Ascending aorta (tissue), 2 donors: Measurements from ENCODE around the gene CPM. TPM values are rescaled to one million over a fixed set of nuclear protein-coding genes. Genes with fewer than 3 reads are reported as not detected.

Experiments used
- DNase-seq, 2 donors: peaks; one replicate each; pipeline ENCODE4 v3.0.0-alpha.2; 2019; ENCODE audit warnings: low spot score in 2 of 2
- H3K27ac ChIP-seq, 2 donors: fragments of 200-600 bp; sonication (generic); one replicate each; pipeline ENCODE4 v1.5.1; 2016 to 2017; ENCODE audit warnings: mild to moderate bottlenecking in 1 of 2
- H3K27me3 ChIP-seq: fragments of 200-600 bp; sonication (generic); one replicate; pipeline ENCODE4 v1.5.1; 2017
- H3K36me3 ChIP-seq, 2 donors: fragments of 200-600 bp; sonication (generic); one replicate each; pipeline ENCODE4 v1.5.1; 2016
- H3K4me1 ChIP-seq, 2 donors: fragments of 200-600 bp; sonication (generic); one replicate each; pipeline ENCODE4 v1.5.1; 2016 to 2017; ENCODE audit warnings: mild to moderate bottlenecking in 1 of 2
- H3K4me3 ChIP-seq, 2 donors: fragments of 200-600 bp; sonication (generic); one replicate each; pipeline ENCODE4 v1.5.1; 2016 to 2017; ENCODE audit warnings: mild to moderate bottlenecking in 1 of 2
- H3K9me3 ChIP-seq, 2 donors: fragments of 200-600 bp; sonication (generic); one replicate each; pipeline ENCODE4 v1.5.1; 2016
- intact Hi-C: fragments of 100-400 bp; cut with DNase I; formaldehyde crosslinking; loops from one replicate; pipeline ENCODE4 v1.15.1; 2023
- total RNA-seq: library from RNA; depleted of rRNA; stranded (reverse); fragments of >200 nt; gene quantifications from one replicate; pipeline ENCODE4 v1.1.0, GENCODE V29; 2016
- TF ChIP-seq, protein P1 (sequence below), 3 experiments: fragments of 200-600 bp in 2 of 3; fragments of 450-650 bp in 1 of 3; sonication (generic) in 2 of 3; IDR thresholded peaks; one replicate each; pipeline ENCODE4 v1.5.1; 2016 to 2019; ENCODE audit warnings: antibody characterized with exemption in 3 of 3, mild to moderate bottlenecking in 1 of 3, moderate library complexity in 1 of 3

CPM gene
- total RNA-seq, 1 donor from 2014 or later: 48.1 TPM

DNA sequence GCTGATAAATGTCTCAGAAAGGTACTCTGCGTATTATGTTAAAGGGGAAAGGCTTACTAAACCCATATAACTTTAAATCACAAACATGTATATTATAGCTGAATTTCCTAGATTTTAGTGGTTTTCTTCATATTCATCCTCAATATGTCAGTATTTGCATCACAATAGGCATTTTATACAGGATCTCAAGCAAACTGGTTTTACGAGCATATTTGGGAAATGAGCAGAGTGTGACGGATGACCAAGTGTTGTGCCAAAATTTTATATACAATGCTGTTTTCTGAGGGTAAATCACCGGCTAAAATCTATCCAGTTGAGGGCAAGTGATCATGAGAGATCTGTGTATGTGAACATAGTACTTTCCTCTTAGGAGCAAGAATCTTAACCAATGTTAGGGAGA, 8.4 kb downstream of the CPM start:
- Histone ChIP-seq H3K9me3 (no peaks in the 10 kb centered on the region), H3K27me3 (no peaks in the 10 kb centered on the region), H3K27ac (no peak overlapping the region), H3K36me3 (no peaks in the 10 kb centered on the region), H3K4me3 (no peak overlapping the region), H3K4me1 (no peaks in the 10 kb centered on the region)
- TF ChIP-seq, protein P1, sequence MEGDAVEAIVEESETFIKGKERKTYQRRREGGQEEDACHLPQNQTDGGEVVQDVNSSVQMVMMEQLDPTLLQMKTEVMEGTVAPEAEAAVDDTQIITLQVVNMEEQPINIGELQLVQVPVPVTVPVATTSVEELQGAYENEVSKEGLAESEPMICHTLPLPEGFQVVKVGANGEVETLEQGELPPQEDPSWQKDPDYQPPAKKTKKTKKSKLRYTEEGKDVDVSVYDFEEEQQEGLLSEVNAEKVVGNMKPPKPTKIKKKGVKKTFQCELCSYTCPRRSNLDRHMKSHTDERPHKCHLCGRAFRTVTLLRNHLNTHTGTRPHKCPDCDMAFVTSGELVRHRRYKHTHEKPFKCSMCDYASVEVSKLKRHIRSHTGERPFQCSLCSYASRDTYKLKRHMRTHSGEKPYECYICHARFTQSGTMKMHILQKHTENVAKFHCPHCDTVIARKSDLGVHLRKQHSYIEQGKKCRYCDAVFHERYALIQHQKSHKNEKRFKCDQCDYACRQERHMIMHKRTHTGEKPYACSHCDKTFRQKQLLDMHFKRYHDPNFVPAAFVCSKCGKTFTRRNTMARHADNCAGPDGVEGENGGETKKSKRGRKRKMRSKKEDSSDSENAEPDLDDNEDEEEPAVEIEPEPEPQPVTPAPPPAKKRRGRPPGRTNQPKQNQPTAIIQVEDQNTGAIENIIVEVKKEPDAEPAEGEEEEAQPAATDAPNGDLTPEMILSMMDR (IDR thresholded peaks at IDR 0.05): no peak
- DNase-seq: no peak
- intact Hi-C loops: no loop called here

DNA sequence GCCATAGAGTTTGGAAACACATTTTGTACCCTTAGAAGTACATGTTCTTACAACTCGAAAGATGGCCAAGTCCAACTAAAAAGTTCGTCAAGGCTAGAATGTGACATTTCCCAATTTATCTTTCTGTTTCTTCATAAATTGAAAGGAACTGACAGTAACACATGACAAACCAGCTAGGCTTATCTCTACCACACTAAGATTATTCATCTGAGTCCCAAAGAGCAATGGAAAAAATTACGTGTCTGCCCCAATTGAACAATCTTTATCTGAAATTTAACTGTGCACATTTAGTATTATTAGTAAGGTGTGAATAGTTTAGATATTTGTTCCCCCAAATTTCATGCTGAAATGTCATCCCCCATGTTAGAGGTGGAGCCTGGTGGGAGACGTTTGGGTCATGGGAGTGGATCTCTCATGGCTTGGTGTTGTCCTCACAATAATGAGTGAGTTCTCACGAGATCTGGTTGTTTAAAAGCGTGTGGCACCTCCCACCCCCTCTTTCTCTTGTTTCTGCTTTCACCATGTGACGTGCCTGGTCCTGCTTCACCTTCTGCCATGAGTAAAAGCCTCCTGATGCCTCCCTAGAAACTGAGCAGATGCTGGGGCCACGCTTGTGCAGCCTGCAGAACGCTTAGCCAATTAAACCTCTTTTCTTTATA, 13.3 kb downstream of the CPM start:
- H3K36me3 ChIP-seq: no peaks in the 10 kb centered on the region
- H3K27me3 ChIP-seq: no peaks in the 10 kb centered on the region
- H3K9me3 ChIP-seq: no peaks in the 10 kb centered on the region
- intact Hi-C loops: no loop called here
- DNase-seq: no peak
- H3K4me3 ChIP-seq: no peak overlapping the region
- no peak overlapping the region for H3K27ac ChIP-seq
- TF ChIP-seq, protein P1 (IDR thresholded peaks at IDR 0.05): no peak
- H3K4me1 ChIP-seq: peaks cover 0 to 2% of the 10 kb centered on the region in 2 donors

DNA sequence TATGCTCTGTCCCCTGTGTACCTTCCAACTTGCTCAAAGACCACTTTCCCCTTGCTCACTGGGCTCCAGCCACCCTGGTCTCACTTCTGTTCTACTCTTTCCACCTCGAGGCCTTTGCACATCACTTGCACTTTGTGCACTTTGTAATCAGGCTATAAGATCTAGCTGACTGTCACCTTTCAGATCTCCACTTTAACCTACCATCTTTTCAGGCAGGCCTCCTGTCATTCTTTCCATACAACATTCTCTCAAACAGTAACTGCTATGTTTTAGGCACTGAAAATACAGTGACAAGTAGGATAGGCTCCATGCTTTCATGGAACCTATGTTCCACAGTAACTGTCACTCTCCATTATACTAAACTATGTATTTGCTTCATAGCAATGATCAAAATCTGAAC, 14.0 kb downstream of the CPM start:
- intact Hi-C loops: no loop called here
- Histone ChIP-seq H3K27me3 (no peaks in the 10 kb centered on the region), H3K36me3 (no peaks in the 10 kb centered on the region), H3K4me3 (no peak overlapping the region), H3K27ac (no peak overlapping the region), H3K9me3 (no peaks in the 10 kb centered on the region), H3K4me1 (peaks cover 0 to 2% of the 10 kb centered on the region in 2 donors)
- TF ChIP-seq, protein P1 (IDR thresholded peaks at IDR 0.05): no peak
- DNase-seq: no peak

DNA sequence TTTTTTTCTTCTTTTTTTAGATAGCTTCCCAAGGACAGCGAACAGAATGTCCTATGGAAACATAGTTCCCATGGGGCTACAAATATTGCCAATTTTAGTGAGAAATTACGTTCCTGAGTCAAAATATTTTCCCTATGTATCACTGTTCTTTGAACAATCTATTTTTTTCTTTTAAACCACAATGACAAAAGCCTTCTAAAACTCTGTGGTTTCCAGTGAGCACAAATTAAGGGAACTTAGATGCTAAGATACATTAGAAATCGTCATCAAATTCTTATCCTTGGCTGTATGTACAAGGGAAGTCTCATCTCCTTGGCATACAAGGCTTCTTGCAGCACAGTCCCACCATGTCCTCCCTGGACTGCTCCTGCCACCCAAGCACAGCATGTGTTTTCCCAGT, 17.9 kb downstream of the CPM start:
- no peaks in the 10 kb centered on the region for H3K36me3 ChIP-seq
- intact Hi-C loops: no loop called here
- DNase-seq: no peak
- H3K4me3 ChIP-seq: no peak overlapping the region
- TF ChIP-seq, protein P1 (IDR thresholded peaks at IDR 0.05): no peak
- no peaks in the 10 kb centered on the region for H3K9me3 ChIP-seq
- no peaks in the 10 kb centered on the region for H3K27me3 ChIP-seq
- H3K4me1 ChIP-seq: peaks cover 0 to 2% of the 10 kb centered on the region in 2 donors
- no peak overlapping the region for H3K27ac ChIP-seq

DNA sequence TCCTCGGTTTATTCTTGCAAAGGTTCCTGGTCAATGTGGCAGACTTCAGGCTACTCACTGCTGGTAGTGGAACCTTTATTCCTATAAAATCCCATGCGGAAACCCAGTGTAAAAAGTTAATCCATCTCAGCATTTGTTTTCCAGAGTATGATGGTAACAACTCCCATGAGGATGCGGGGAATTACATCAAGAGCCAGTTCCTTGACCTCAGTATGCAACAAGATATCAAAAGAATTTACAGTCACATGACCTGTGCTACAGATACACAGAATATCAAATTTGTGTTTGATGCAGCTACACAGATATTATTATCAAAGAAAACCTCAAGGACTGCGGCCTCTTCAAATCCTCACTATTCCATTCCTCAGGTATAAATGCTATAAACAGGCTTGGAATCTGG, 19.3 kb downstream of the CPM start:
- no peaks in the 10 kb centered on the region for H3K36me3 ChIP-seq
- TF ChIP-seq, protein P1 (IDR thresholded peaks at IDR 0.05): no peak
- no peaks in the 10 kb centered on the region for H3K9me3 ChIP-seq
- H3K27ac ChIP-seq: no peak overlapping the region
- DNase-seq: no peak
- H3K4me3 ChIP-seq: no peak overlapping the region
- peaks cover 0 to 2% of the 10 kb centered on the region in 2 donors for H3K4me1 ChIP-seq
- intact Hi-C loops: no loop called here
- H3K27me3 ChIP-seq: no peaks in the 10 kb centered on the region

DNA sequence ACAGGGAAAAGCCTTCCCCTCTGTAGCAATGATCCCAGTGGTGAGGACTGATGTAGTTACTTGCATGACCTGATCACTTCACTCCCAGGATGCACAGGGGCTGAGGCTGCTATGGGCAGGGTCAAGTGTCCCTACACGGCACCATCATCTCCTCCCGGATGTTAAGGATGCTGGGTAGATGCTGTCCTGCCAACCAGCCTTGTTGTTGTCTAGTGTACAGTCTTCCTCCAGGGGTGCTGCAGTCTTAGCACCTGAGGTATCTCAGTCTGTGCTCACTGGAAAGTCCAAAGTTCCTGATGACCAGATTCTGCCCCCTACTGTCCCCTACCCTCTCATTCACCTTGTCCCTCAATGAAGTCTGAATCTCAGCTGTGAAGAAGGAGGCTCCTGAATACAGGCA, 20.1 kb downstream of the CPM start:
- Histone ChIP-seq H3K27ac (no peak overlapping the region), H3K9me3 (no peaks in the 10 kb centered on the region), H3K27me3 (no peaks in the 10 kb centered on the region), H3K4me3 (no peak overlapping the region), H3K36me3 (no peaks in the 10 kb centered on the region), H3K4me1 (peaks cover 0 to 2% of the 10 kb centered on the region in 2 donors)
- intact Hi-C loops: no loop called here
- TF ChIP-seq, protein P1 (IDR thresholded peaks at IDR 0.05): no peak
- no peak for DNase-seq
